A549 (cell line): ENCODE data around the gene ROR2. TPM values are rescaled to one million over a fixed set of nuclear protein-coding genes. Genes with fewer than 3 reads are reported as not detected.

Experiments used
- ATAC-seq, 2 experiments: fragments of 200-7000 bp in 1 of 2; fragments of >200 bp in 1 of 2; cut with Nextera tagmentation in 1 of 2; cut with Tn5 transposase in 1 of 2; 3 replicates each; pipeline versions ENCODE4 v1.8.0 to v1.9.1; 2018 to 2020; ENCODE audit warnings: mild to moderate bottlenecking in 1 of 2, moderate library complexity in 1 of 2
- CTCF ChIA-PET: fragments of 300-600 bp; sonication (Branson Sonifier 250); formaldehyde crosslinking; extraction: SDS; loops from one replicate; lab custom pipeline; 2021; ENCODE audit warnings: antibody characterized with exemption, inconsistent platforms; lab: Yijun Ruan, JAX
- POLR2A ChIA-PET: fragments of 350-600 bp; formaldehyde crosslinking; extraction: SDS; loops from one replicate; lab custom pipeline; 2021; ENCODE audit warnings: antibody characterized with exemption, inconsistent platforms; lab: Yijun Ruan, JAX
- DNase-seq, 2 experiments: peaks; one replicate each; pipeline versions ENCODE4 v3.0.0 to v3.0.0-alpha.2; 2011 to 2016; ENCODE audit warnings: low read depth in 1 of 2, low spot score in 1 of 2
- FAIRE-seq: peaks from 2 replicates; lab custom pipeline; 2011; peaks lifted over from hg19 to GRCh38; lab: Jason Lieb, UNC
- H3K27ac ChIP-seq, 2 experiments: fragments of >200 bp; sonication (Bioruptor Twin); formaldehyde crosslinking; 3 replicates each; pipeline ENCODE4 v1.5.1; 2016 to 2017
- H3K4me1 ChIP-seq: fragments of >200 bp; sonication (Bioruptor Twin); formaldehyde crosslinking; 3 replicates; pipeline ENCODE4 v1.6.1; 2016
- H3K4me2 ChIP-seq: fragments of >200 bp; sonication (Bioruptor Twin); formaldehyde crosslinking; 3 replicates; pipeline ENCODE4 v1.6.1; 2016
- H3K4me3 ChIP-seq: fragments of >200 bp; sonication (Bioruptor Twin); formaldehyde crosslinking; 3 replicates; pipeline ENCODE4 v1.5.1; 2016
- H3K9me3 ChIP-seq: fragments of >200 bp; sonication (Bioruptor Twin); formaldehyde crosslinking; 3 replicates; pipeline ENCODE4 v1.6.1; 2016
- CBX2 ChIP-seq: fragments of 200-600 bp; sonication (generic); IDR thresholded peaks from 2 replicates; pipeline ENCODE4 v1.6.1; 2016; ENCODE audit warnings: low read depth, mild to moderate bottlenecking, borderline replicate concordance
- CHD2 ChIP-seq: fragments of 150-350 bp; IDR thresholded peaks from 2 replicates; pipeline ENCODE4 v1.6.1; 2014; ENCODE audit warnings: low read length; ENCODE audit not compliant: partially characterized antibody
- CHD4 ChIP-seq: fragments of 200-600 bp; sonication (generic); IDR thresholded peaks from 2 replicates; pipeline ENCODE4 v1.6.1; 2016; ENCODE audit warnings: antibody characterized with exemption, mild to moderate bottlenecking, borderline replicate concordance
- CTCF ChIP-seq: fragments of >200 bp; sonication (Bioruptor Twin); formaldehyde crosslinking; IDR thresholded peaks from 3 replicates; pipeline ENCODE4 v1.5.1; 2016
- EHF ChIP-seq: fragments of 250-450 bp; sonication (Bioruptor Pico); IDR thresholded peaks from 2 replicates; pipeline ENCODE4 v1.5.0; 2020; ENCODE audit warnings: mild to moderate bottlenecking
- EHMT2 ChIP-seq: fragments of 200-600 bp; sonication (generic); IDR thresholded peaks from 2 replicates; pipeline ENCODE4 v1.6.1; 2016; ENCODE audit warnings: antibody characterized with exemption, low read depth, mild to moderate bottlenecking, moderate library complexity
- ELK1 ChIP-seq: fragments of 150-350 bp; IDR thresholded peaks from 2 replicates; pipeline ENCODE4 v1.6.1; 2014; ENCODE audit warnings: low read depth, mild to moderate bottlenecking, low read length
- FOSL2 ChIP-seq, 2 experiments: fragments of 450-650 bp in 1 of 2; fragments of >200 bp in 1 of 2; sonication (Bioruptor Twin) in 1 of 2; formaldehyde crosslinking; IDR thresholded peaks; 2 replicates each; pipeline versions ENCODE4 v1.5.0 to v1.6.1; 2016 to 2020; ENCODE audit warnings: mild to moderate bottlenecking in 1 of 2, moderate library complexity in 1 of 2
- FOXS1 ChIP-seq: fragments of 250-450 bp; sonication (Bioruptor Pico); IDR thresholded peaks from 2 replicates; pipeline ENCODE4 v1.5.0; 2020; ENCODE audit warnings: mild to moderate bottlenecking, moderate library complexity
- GATA3 ChIP-seq: IDR thresholded peaks from 2 replicates; pipeline ENCODE4 v1.6.1; 2012; ENCODE audit warnings: borderline replicate concordance
- HDAC2 ChIP-seq: fragments of 200-600 bp; sonication (generic); IDR thresholded peaks from 2 replicates; pipeline ENCODE4 v1.6.1; 2016
- HEYL ChIP-seq: fragments of 250-450 bp; sonication (Bioruptor Pico); IDR thresholded peaks from 2 replicates; pipeline ENCODE4 v1.8.0; 2021; ENCODE audit warnings: mild to moderate bottlenecking, moderate library complexity
- HOXA7 ChIP-seq: fragments of 250-450 bp; sonication (Bioruptor Pico); IDR thresholded peaks from 2 replicates; pipeline ENCODE4 v1.5.0; 2020; ENCODE audit warnings: mild to moderate bottlenecking, moderate library complexity
- JUN ChIP-seq, 2 experiments: fragments of >200 bp; sonication (Bioruptor Twin); formaldehyde crosslinking; IDR thresholded peaks; 2 replicates in 1 of 2; 3 replicates in 1 of 2; pipeline ENCODE4 v1.6.1; 2016 to 2017
- JUNB ChIP-seq: fragments of >200 bp; sonication (Bioruptor Twin); formaldehyde crosslinking; IDR thresholded peaks from 2 replicates; pipeline ENCODE4 v1.6.1; 2016
- KDM1A ChIP-seq: fragments of 200-600 bp; sonication (generic); IDR thresholded peaks from 2 replicates; pipeline ENCODE4 v1.6.1; 2016; ENCODE audit warnings: low read depth, mild to moderate bottlenecking
- MAFK ChIP-seq: fragments of 450-650 bp; IDR thresholded peaks from 2 replicates; pipeline ENCODE4 v1.6.1; 2014; ENCODE audit not compliant: partially characterized antibody
- MYC ChIP-seq: IDR thresholded peaks from 2 replicates; pipeline ENCODE4 v1.6.1; 2012; ENCODE audit warnings: mild to moderate bottlenecking, inconsistent platforms, low read length, improper control_type of control experiment, borderline replicate concordance
- NFE2L2 ChIP-seq: fragments of 150-350 bp; conservative IDR thresholded peaks from 2 replicates; pipeline ENCODE4 v1.6.1; 2014; ENCODE audit warnings: low read length
- NR3C1 ChIP-seq: fragments of >200 bp; sonication (Bioruptor Twin); formaldehyde crosslinking; IDR thresholded peaks from 3 replicates; pipeline ENCODE4 v1.6.1; 2017
- PBX3 ChIP-seq: IDR thresholded peaks from 2 replicates; pipeline ENCODE4 v1.6.1; 2012
- PHF8 ChIP-seq: fragments of 200-600 bp; sonication (generic); IDR thresholded peaks from 2 replicates; pipeline ENCODE4 v1.6.1; 2016; ENCODE audit warnings: low read depth, mild to moderate bottlenecking, antibody characterized with exemption, moderate library complexity, borderline replicate concordance
- POLR2A ChIP-seq: IDR thresholded peaks from 2 replicates; pipeline ENCODE4 v1.6.1; 2012; ENCODE audit warnings: mild to moderate bottlenecking, low read length
- RAD21 ChIP-seq, 2 experiments: fragments of >200 bp in 1 of 2; sonication (Bioruptor Twin) in 1 of 2; formaldehyde crosslinking in 1 of 2; IDR thresholded peaks in 1 of 2; conservative IDR thresholded peaks in 1 of 2; 2 replicates in 1 of 2; 3 replicates in 1 of 2; pipeline ENCODE4 v1.6.1; 2012 to 2018; ENCODE audit warnings: inconsistent platforms in 1 of 2
- RARB ChIP-seq: fragments of 250-450 bp; sonication (Bioruptor Pico); IDR thresholded peaks from 2 replicates; pipeline ENCODE4 v1.8.0; 2021; ENCODE audit warnings: mild to moderate bottlenecking, moderate library complexity
- RCOR1 ChIP-seq: fragments of 150-350 bp; IDR thresholded peaks from 2 replicates; pipeline ENCODE4 v1.6.1; 2014; ENCODE audit warnings: antibody characterized with exemption, low read length, low read depth
- TP53 ChIP-seq: fragments of 250-450 bp; sonication (Bioruptor Pico); IDR thresholded peaks from 2 replicates; pipeline ENCODE4 v1.5.0; 2021; ENCODE audit warnings: mild to moderate bottlenecking, moderate library complexity
- ZFP36 ChIP-seq: fragments of 450-650 bp; IDR thresholded peaks from 2 replicates; pipeline ENCODE4 v1.6.1; 2014; ENCODE audit warnings: borderline replicate concordance; ENCODE audit not compliant: partially characterized antibody
- ZSCAN20 ChIP-seq: fragments of 250-450 bp; sonication (Bioruptor Pico); IDR thresholded peaks from 2 replicates; pipeline ENCODE4 v1.8.0; 2022; ENCODE audit warnings: mild to moderate bottlenecking, moderate library complexity
- WGBS: methylation state at CpG from one replicate; pipeline ENCODE4 v1.1.6; 2017; ENCODE audit errors: missing lambda C conversion rate; 5-methylcytosine and 5-hydroxymethylcytosine counted together
- polyA plus RNA-seq, 4 experiments: library from polyadenylated mRNA; depleted of rRNA in 3 of 4; stranded (reverse); fragments of >200 nt; fragmentation: RNase III in 1 of 4; extraction: RNeasy Plus Mini Kit Qiagen cat#74134 plus additional on column Dnase treatment in 1 of 4; gene quantifications; 2 replicates in 3 of 4; 3 replicates in 1 of 4; pipeline ENCODE4 v1.2.3, GENCODE V29; 2011 to 2017

The ROR2 gene
- polyA plus RNA-seq, 2 of the 4 experiments (the other 2 are of a cell fraction), result 0.12 to 0.53 TPM

GRCh38 chr9:91768507-91768906 is 181.5 kb downstream of the ROR2 start (continued):
- no peak for TF ChIP-seq KDM1A
- TF ChIP-seq FOSL2 (IDR thresholded peaks at IDR 0.05), result no peak
- no peak for TF ChIP-seq FOSL2 (CRISPR knock-in tag; IDR thresholded peaks at IDR 0.05)

GRCh38 chr9:91766315-91767069 is 183.5 kb downstream of the ROR2 start:
- CTCF ChIA-PET, result interaction anchor here (0.6 to 4.2 kb wide), 3 partner anchors 9 to 188 kb away, joined by 3 to 30 read pairs (median 3); no protein-coding TSS in a partner anchor
- TF ChIP-seq NFE2L2 (no peak), ZSCAN20 (CRISPR knock-in tag) (no peak), HOXA7 (CRISPR knock-in tag) (no peak), KDM1A (no peak), TP53 (no peak), CBX2 (no peak), RAD21 (conservative IDR thresholded peaks at IDR 0.05 in 1 of 2, IDR thresholded peaks at IDR 0.05 in 1 of 2) (no peak), EHF (CRISPR knock-in tag) (no peak), RARB (CRISPR knock-in tag) (no peak), HDAC2 (no peak), ELK1 (no peak), CHD4 (no peak), PHF8 (no peak), NR3C1 (no peak), JUN (IDR thresholded peaks at IDR 0.05) (no peak), MAFK (no peak)
- H3K9me3 ChIP-seq, result peaks cover 23% of the 10 kb centered on the region
- H3K4me2 ChIP-seq, result no peak overlapping the region
- no peak overlapping the region for H3K4me3 ChIP-seq
- no peak for ATAC-seq
- no peak overlapping the region for H3K27ac ChIP-seq
- POLR2A ChIA-PET, result no interaction called here
- FAIRE-seq, result no peak
- no peak for DNase-seq
- H3K4me1 ChIP-seq, result no peaks in the 10 kb centered on the region
- 50% methylated on average over 8 of the region's 8 CpGs for WGBS

GRCh38 chr9:91765296-91765695 is 184.7 kb downstream of the ROR2 start:
- no peak for ATAC-seq
- H3K27ac ChIP-seq, result no peak overlapping the region
- peaks cover 23% of the 10 kb centered on the region for H3K9me3 ChIP-seq
- H3K4me3 ChIP-seq, result no peak overlapping the region
- 5% methylated on average over 1 of the region's 1 CpG for WGBS
- FAIRE-seq, result no peak
- DNase-seq, result no peak
- H3K4me1 ChIP-seq, result no peaks in the 10 kb centered on the region
- TF ChIP-seq GATA3, result no peak
- no peak for TF ChIP-seq CTCF
- no peak for TF ChIP-seq EHMT2
- no peak for TF ChIP-seq HOXA7 (CRISPR knock-in tag)
- no peak for TF ChIP-seq JUNB
- TF ChIP-seq PBX3, result no peak
- no peak for TF ChIP-seq HEYL (CRISPR knock-in tag)
- TF ChIP-seq CBX2, result no peak
- no peak for TF ChIP-seq ZFP36
- TF ChIP-seq RARB (CRISPR knock-in tag), result no peak
- TF ChIP-seq POLR2A, result no peak
- TF ChIP-seq MYC, result no peak
- TF ChIP-seq FOXS1, result no peak
- TF ChIP-seq RCOR1, result no peak
- TF ChIP-seq JUN (IDR thresholded peaks at IDR 0.05), result no peak
- no peak for TF ChIP-seq TP53
- no peak for TF ChIP-seq CHD2
- CTCF ChIA-PET, result interaction anchor here (0.6 to 4.2 kb wide), 3 partner anchors 11 to 862 kb away, joined by 3 to 30 read pairs (median 4); no protein-coding TSS in a partner anchor
- H3K4me2 ChIP-seq, result no peak overlapping the region
- POLR2A ChIA-PET, result no interaction called here
